Right hindlimb (tissue), 1 donor: ENCODE data around the gene PPIL6.
A peak's percentile ranks its signal among the peaks of the same experiment; 100 is the strongest.

Source experiments
- DNase-seq: peaks from one replicate; pipeline ENCODE4 v3.0.0-alpha.2; 2018

The PPIL6 gene

GRCh38 chr6:109449064-109449794 is 8.8 kb upstream of the PPIL6 start:
- DNase-seq = no peak

DNA sequence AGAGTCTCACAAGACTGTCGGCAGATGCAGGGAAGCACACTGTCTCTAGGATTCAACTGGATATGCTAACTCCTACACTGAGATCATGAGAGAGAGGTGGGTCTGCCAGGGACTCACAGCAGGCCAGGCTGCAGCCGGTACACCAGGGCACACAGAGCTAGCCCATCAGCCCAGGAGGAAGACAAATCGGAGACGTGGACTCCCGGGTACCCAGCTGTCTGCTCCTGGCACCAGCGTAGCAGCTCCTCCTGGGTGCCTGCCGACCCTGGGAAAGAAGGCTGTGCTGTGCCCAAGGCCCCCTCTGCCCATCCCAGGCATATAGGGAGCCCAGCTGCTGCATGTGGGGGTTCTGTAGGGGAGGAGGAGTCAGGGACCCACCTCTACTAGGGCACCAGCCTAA is 8.2 kb upstream of the PPIL6 start:
- no peak for DNase-seq

GRCh38 chr6:109447878-109448555 is 7.6 kb upstream of the PPIL6 start:
- no peak for DNase-seq

- no peak for DNase-seq
Measured at GRCh38 chr6:109447087-109447486, 6.7 kb upstream of the PPIL6 start.

- DNase-seq = no peak
Measured at GRCh38 chr6:109446541-109446940, 6.1 kb upstream of the PPIL6 start.

- no peak for DNase-seq
Measured at GRCh38 chr6:109446072-109446471, 5.6 kb upstream of the PPIL6 start.

- DNase-seq = no peak
Measured at GRCh38 chr6:109445382-109445781, 5.0 kb upstream of the PPIL6 start.

DNA sequence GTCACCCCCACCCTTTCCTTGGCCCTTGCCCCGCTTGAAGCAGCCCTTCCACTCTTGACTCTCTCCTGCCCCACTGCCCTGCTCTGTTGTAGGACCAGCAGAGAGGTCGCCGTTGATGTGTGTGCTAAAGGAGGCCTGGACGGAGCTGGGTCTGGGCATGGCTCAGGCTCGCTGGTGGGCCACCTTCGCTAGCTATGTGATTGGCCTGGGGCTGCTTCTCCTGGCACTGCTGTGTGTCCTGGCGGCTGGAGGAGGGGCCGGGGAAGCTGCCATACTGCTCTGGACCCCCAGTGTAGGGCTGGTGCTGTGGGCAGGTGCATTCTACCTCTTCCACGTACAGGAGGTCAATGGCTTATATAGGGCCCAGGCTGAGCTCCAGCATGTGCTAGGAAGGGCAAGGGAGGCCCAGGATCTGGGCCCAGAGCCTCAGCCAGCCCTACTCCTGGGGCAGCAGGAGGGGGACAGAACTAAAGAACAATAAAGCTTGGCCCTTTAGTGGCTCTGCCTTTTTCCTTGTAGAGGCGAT is 3.1 kb upstream of the PPIL6 start:
- no peak for DNase-seq

DNA sequence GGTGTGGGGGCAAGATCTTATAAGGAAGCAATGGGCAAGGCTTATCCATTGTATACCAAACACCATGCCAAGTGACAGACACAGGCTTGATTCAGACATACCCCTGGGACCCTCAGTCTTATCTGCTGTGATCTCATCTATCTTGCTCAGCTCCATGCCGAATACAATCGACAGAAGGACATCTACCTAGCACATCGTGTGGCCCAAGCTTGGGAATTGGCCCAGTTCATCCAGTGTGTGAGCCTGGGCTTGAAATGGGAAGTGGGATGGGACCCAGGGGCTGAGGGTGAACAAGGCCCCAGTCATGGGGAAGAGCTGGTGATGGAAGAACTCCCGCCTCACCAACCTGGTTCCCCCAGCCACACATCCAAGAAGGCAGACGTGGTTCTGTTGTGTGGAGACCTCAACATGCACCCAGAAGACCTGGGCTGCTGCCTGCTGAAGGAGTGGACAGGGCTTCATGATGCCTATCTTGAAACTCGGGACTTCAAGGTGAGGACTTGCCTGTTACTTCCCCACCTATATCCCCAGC is 2.0 kb upstream of the PPIL6 start:
- no peak for DNase-seq

GRCh38 chr6:109441069-109441816 is 815 bp upstream of the PPIL6 start:
- peak; percentile 66 for DNase-seq

- no peak for DNase-seq
Measured at GRCh38 chr6:109436041-109436440, 4.4 kb downstream of the PPIL6 start.

DNA sequence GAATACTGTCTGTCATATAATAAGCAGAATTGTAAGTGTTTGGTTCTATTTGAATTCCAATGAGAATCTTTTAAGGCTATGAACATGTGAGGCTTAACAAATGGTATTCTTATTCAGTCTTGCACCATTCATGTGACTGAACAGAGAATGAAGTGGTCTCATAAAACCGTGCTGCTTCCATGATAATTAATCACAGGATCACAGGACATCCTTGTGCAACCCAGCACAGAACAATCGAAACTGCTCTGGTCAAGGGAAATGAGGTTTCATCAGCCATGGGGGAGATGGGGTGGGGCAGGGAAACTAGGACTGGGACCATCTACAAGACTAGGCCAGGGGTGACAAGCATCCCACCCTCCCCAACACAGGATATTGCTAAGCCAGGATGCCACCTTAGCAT is 6.0 kb downstream of the PPIL6 start:
- no peak for DNase-seq

DNA sequence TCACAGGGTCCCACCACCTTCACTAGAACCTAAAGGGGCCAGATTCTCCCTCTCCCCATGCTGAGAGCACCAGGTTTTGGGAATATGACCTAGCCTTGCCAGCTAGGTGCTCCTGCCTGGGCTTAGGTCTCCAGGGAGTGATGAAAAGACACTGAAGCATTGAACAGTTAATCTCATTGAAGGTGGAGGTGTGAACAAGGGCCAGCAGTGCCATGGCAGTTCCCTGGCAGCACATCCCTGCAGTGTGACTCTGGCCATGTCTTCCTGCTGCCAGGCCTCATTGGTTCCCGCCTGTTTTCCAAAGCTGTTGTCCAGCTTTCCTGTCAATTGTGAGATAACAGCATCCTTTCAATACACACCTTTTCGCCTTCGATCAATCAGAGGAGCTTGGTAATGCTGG is 10.9 kb downstream of the PPIL6 start:
- no peak for DNase-seq

- DNase-seq = peak; percentile 68
Measured at GRCh38 chr6:109428889-109429477, 11.4 kb downstream of the PPIL6 start.

- no peak for DNase-seq
Measured at GRCh38 chr6:109424946-109425345, 15.5 kb downstream of the PPIL6 start.

DNA sequence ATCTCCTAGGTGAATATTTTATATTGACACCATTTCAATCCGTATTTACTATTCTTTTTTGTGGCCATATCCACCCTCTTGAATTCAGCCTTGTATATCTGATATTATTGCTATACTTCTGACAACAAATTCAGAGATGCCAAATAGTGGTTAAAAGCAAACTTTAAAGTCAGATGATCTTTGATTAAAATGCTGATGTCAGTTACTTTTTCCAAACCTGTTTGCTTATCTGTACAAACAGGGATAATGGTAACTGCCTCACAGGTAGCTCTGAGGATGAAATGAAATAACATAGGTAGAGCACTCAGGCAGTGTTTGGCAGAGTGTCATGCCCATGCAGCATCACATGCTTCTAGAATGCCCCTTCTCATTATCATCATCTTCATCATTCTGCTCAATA is 19.2 kb downstream of the PPIL6 start:
- no peak for DNase-seq

DNA sequence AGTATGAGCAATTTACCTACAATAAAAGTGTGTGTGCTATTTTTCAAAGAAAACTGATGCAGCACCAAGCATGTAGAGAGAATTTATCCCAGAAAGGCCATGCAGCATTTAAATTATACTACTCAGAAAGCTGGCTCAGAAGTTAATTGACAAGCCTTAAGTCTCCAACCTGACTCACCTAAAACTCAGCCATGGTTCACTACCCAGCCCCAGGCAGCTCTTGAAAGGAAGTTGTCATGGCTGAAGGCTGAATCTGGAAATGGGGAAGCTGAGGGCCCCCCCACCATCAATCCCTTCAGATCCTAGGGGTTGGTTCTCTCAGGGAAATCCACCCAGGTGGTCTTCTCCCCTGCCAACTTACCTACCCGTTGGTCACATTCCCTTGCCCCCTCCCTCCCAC is 19.7 kb downstream of the PPIL6 start:
- no peak for DNase-seq

DNA sequence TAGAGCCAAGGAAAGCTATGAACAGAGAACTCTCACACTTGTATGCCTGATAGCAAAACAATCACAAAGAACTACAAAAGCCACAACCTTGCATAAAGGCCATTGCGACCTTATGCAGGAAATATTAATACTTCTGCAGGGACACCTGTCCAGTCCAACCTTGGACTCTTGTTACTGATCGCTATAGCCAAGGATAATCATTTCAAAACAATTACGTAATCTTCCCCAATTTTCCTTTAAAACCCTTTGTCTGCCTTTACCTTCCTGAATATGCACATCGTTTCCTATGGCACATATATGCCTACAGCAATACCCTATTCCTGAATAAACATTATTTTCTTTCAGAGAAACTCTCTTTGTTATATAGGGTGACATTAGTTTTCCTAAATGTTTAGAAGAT is 22.8 kb downstream of the PPIL6 start:
- no peak for DNase-seq

DNA sequence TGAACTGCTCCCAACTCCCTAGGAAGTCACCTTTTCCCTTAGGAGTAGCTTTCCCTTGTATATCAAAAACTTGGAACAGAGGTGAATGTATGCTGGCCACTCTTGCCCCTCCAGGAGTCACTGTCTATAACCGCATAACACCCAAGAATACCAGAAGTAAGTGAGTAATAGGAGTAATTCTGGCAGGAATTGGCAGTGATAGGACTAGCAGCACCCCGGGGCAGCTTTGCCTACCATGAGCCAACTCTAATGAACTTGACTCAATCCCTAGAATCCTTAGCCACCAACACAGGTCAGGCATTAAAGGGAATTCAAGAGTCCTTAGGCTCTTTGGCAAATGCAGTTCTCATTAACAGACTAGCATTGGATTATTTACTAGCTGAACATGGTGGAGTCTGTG is 29.4 kb downstream of the PPIL6 start:
- no peak for DNase-seq

GRCh38 chr6:109406196-109406595 is 34.2 kb downstream of the PPIL6 start:
- DNase-seq = no peak

GRCh38 chr6:109397020-109397419 is 43.4 kb downstream of the PPIL6 start:
- no peak for DNase-seq

- DNase-seq = no peak
Measured at GRCh38 chr6:109396046-109396718, 44.2 kb downstream of the PPIL6 start.

GRCh38 chr6:109393886-109394281 is 46.5 kb downstream of the PPIL6 start:
- DNase-seq = no peak
